Lung (tissue), 12 donors: ENCODE results near the gene SPTBN1. TPM values are rescaled to one million over a fixed set of nuclear protein-coding genes. Genes with fewer than 3 reads are reported as not detected.
A peak's percentile ranks its signal among the peaks of the same experiment; 100 is the strongest.

Source experiments
- ATAC-seq: fragments of 200-7000 bp; cut with Tn5 transposase; one replicate; pipeline ENCODE4 v1.9.1; 2020; ENCODE audit warnings: moderate number of reproducible peaks; ENCODE audit not compliant: insufficient read depth, low FRiP score
- DNase-seq, 3 donors: peaks; one replicate each; pipeline ENCODE4 v3.0.0-alpha.2; 2013 to 2017
- H3K27ac ChIP-seq, 2 donors: one replicate each; pipeline ENCODE4 v1.5.1; 2013; ENCODE audit warnings: mild to moderate bottlenecking in 2 of 2, moderate library complexity in 2 of 2, control low read depth in 1 of 2, inconsistent platforms in 1 of 2, low read depth in 1 of 2, low read length in 1 of 2
- H3K27me3 ChIP-seq, 3 donors: one replicate each; pipeline ENCODE4 v1.5.1; 2013; ENCODE audit warnings: low read length in 2 of 3; ENCODE audit not compliant: control insufficient read depth in 3 of 3, insufficient read depth in 3 of 3
- H3K36me3 ChIP-seq, 4 donors: one replicate each; pipeline ENCODE4 v1.5.1; 2013; ENCODE audit warnings: low read length in 4 of 4, mild to moderate bottlenecking in 1 of 4, moderate library complexity in 1 of 4; ENCODE audit not compliant: control insufficient read depth in 4 of 4, insufficient read depth in 4 of 4
- H3K4me1 ChIP-seq, 5 donors: one replicate each; pipeline ENCODE4 v1.5.1; 2013; ENCODE audit warnings: low read length in 5 of 5, mild to moderate bottlenecking in 2 of 5, moderate library complexity in 1 of 5; ENCODE audit not compliant: control insufficient read depth in 5 of 5, insufficient read depth in 5 of 5
- H3K4me3 ChIP-seq: one replicate; pipeline ENCODE4 v1.5.1; 2013; ENCODE audit warnings: mild to moderate bottlenecking, control low read depth, moderate library complexity
- H3K9ac ChIP-seq, 2 donors: one replicate each; pipeline ENCODE4 v1.5.1; 2013; ENCODE audit warnings: low read length in 2 of 2, control low read depth in 1 of 2; ENCODE audit not compliant: insufficient read depth in 1 of 2
- H3K9me3 ChIP-seq, 4 donors: one replicate each; pipeline ENCODE4 v1.5.1; 2013; ENCODE audit warnings: low read length in 3 of 4, mild to moderate bottlenecking in 1 of 4, moderate library complexity in 1 of 4; ENCODE audit not compliant: control insufficient read depth in 4 of 4, insufficient read depth in 3 of 4
- WGBS, 2 donors: extraction: QIAGEN DNeasy Blood & Tissue Kit; methylation state at CpG; one replicate each; pipeline ENCODE4 v1.1.7; 2013; 5-methylcytosine and 5-hydroxymethylcytosine counted together
- polyA plus RNA-seq, 2 donors: library from polyadenylated mRNA; stranded (reverse); fragments of 200-250 nt; gene quantifications; one replicate each; pipeline ENCODE4 v1.2.1, GENCODE V29; 2013
- total RNA-seq, 2 donors: library from RNA; depleted of rRNA in 1 of 2; stranded (reverse); fragments of >200 nt in 1 of 2; gene quantifications; one replicate each; pipeline ENCODE4 v1.2.1, GENCODE V29; 2014 to 2021
- TF ChIP-seq, protein P1 (sequence below): IDR thresholded peaks from 2 replicates; pipeline ENCODE4 v1.5.1; 2012; ENCODE audit warnings: mild to moderate bottlenecking; ENCODE audit errors: control extremely low read depth, extremely low read depth
- donor health status: control.
- donor health status: control.
- donor health status: Bipolar disorder and iron deficiency.
- donor health status: healthy.
- donor health status: DM: yes; HTN: yes; CAD: no.

SPTBN1 gene
- total and polyA plus RNA-seq, 4 donors = 89.4 to 715 (median 275) TPM

DNA sequence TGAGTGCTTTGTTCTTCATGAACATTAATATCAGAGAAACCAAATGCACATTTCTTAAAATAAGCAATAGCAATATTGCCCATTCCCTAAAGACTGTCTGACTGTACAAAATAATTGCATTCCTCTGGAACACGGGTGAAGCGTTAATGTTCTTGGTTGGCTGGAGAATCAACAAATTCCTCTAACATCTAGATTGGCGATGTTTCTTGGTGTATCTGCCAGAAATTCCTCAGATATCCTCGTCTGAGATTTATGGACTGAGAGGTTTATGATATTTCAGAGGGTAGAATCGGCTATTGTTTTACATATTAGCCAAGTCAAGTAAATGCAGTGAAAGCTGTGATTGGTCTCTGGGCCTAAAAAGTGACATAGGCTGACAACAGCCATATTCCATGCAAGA, 27.1 kb upstream of the SPTBN1 start:
- Histone ChIP-seq H3K36me3 (no peaks in the 10 kb centered on the region), H3K9ac (peak overlapping the region in 1 of 2 donors; percentile 3), H3K27me3 (no peaks in the 10 kb centered on the region), H3K27ac (peak overlapping the region; percentile 82 to 90), H3K4me1 (peaks cover 16 to 78% (median 47%) of the 10 kb centered on the region in 5 donors), H3K4me3 (no peak overlapping the region), H3K9me3 (no peaks in the 10 kb centered on the region)
- TF ChIP-seq, protein P1, sequence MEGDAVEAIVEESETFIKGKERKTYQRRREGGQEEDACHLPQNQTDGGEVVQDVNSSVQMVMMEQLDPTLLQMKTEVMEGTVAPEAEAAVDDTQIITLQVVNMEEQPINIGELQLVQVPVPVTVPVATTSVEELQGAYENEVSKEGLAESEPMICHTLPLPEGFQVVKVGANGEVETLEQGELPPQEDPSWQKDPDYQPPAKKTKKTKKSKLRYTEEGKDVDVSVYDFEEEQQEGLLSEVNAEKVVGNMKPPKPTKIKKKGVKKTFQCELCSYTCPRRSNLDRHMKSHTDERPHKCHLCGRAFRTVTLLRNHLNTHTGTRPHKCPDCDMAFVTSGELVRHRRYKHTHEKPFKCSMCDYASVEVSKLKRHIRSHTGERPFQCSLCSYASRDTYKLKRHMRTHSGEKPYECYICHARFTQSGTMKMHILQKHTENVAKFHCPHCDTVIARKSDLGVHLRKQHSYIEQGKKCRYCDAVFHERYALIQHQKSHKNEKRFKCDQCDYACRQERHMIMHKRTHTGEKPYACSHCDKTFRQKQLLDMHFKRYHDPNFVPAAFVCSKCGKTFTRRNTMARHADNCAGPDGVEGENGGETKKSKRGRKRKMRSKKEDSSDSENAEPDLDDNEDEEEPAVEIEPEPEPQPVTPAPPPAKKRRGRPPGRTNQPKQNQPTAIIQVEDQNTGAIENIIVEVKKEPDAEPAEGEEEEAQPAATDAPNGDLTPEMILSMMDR = no peak
- ATAC-seq (no peak), DNase-seq (peak; percentile 63 to 96 (median 95))
- 49 to 73% methylated on average over 5 of the region's 5 CpGs for WGBS, 2 donors

DNA sequence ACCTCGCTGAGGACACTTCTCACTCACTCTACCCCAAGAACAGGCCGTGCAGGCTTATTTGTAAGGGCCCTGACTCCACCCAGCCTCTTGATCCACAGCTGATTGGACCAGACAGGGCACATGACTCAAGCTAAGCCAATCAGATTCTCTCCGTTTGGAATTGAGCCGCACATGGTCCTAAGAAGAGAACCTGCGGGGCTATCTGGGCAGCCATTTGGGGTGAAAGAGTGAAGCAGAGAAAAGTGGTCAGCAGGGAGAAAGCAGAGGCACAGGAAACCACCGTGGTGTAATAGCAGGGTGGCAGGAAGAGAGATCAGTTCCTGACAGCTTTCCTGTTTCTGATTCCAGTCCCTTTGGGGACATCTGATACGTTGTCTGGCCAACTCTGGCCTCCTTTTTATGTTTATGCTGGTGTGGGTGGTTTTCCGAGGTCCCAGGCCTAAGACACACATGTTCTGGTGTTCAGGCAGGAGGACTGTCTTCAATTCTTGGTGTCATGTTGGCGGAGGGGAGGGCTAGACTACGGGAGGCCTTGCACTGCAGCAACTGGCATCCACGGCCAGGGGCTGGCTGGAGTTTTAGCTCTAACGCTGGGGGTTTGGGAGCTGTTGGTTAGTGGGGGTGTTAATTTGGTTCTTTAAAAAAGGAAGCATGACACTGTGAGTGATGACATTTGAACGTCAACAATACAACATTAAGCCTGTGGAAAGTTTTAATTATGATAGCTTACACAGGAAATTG, 26.1 kb upstream of the SPTBN1 start:
- peak in 1 of 3 donors; percentile 45 for DNase-seq

DNA sequence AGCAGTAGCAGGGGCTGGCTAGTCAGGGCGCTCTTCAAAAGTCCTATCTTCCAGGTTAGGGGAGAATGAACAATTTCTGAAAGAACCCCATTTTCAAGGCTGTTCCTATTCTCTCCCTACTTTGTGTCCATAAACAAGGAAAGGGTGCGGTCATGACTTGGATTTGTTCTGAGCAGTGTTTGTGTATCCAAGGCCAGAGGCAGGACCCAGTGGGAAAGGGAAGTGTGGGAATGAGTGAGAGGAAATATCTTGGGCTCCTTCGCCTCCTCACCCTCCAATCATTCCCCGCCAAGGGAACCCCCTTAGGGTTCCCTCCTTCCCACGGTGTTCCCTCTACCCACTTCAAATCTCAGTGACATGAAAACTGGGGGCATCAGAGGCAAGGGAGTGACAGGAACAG, 25.5 kb upstream of the SPTBN1 start:
- H3K9me3 ChIP-seq = no peaks in the 10 kb centered on the region
- H3K36me3 ChIP-seq = no peaks in the 10 kb centered on the region
- no peak overlapping the region for H3K4me3 ChIP-seq
- no peaks in the 10 kb centered on the region for H3K27me3 ChIP-seq
- TF ChIP-seq, protein P1 = no peak
- H3K4me1 ChIP-seq = peaks cover 21 to 86% (median 51%) of the 10 kb centered on the region in 5 donors
- DNase-seq (no peak), ATAC-seq (no peak)
- H3K9ac ChIP-seq = no peak overlapping the region
- 64 to 66% methylated on average over 5 of the region's 5 CpGs for WGBS, 2 donors
- H3K27ac ChIP-seq = peak overlapping the region; percentile 82 to 90

More for the DNA sequence above, 26.1 kb upstream of the SPTBN1 start:
- no peak overlapping the region for H3K4me3 ChIP-seq
- peak overlapping the region in 1 of 2 donors; percentile 35 for H3K9ac ChIP-seq
- peak overlapping the region; percentile 82 to 90 for H3K27ac ChIP-seq
- ATAC-seq = no peak
- H3K9me3 ChIP-seq = no peaks in the 10 kb centered on the region
- H3K27me3 ChIP-seq = no peaks in the 10 kb centered on the region
- 23 to 48% methylated on average over 13 of the region's 13 CpGs for WGBS, 2 donors
- no peaks in the 10 kb centered on the region for H3K36me3 ChIP-seq
- H3K4me1 ChIP-seq = peaks cover 20 to 81% (median 51%) of the 10 kb centered on the region in 5 donors
- TF ChIP-seq, protein P1 = no peak
